GM12878 (cell line): Measurements from ENCODE around the gene CETP.

Experiments used
- ATF2 ChIP-seq: IDR thresholded peaks from 2 replicates; pipeline ENCODE4 v1.6.1; 2012; ENCODE audit warnings: low read length, inconsistent platforms
- CEBPB ChIP-seq, 2 experiments: fragments of 150-350 bp in 1 of 2; IDR thresholded peaks; 2 replicates each; pipeline ENCODE4 v1.6.1; 2012 to 2014; ENCODE audit warnings: low read depth in 2 of 2, low read length in 2 of 2, borderline replicate concordance in 1 of 2, inconsistent platforms in 1 of 2
- CTCF ChIP-seq, 3 experiments: IDR thresholded peaks in 2 of 3; conservative IDR thresholded peaks in 1 of 3; 2 replicates each; pipeline ENCODE4 v1.5.1; 2011; ENCODE audit warnings: low read depth in 3 of 3, low read length in 3 of 3, mild to moderate bottlenecking in 3 of 3, control low read depth in 2 of 3, moderate library complexity in 2 of 3, inconsistent platforms in 1 of 3, mixed read lengths in 1 of 3; ENCODE audit not compliant: control insufficient read depth in 2 of 3, insufficient read depth in 1 of 3; ENCODE audit errors: extremely low read depth in 1 of 3
- IRF3 ChIP-seq: fragments of 450-650 bp; IDR thresholded peaks from 2 replicates; pipeline ENCODE4 v1.6.1; 2014; ENCODE audit warnings: mild to moderate bottlenecking
- MAX ChIP-seq: IDR thresholded peaks from 2 replicates; pipeline ENCODE4 v1.6.1; 2012; ENCODE audit warnings: low read depth, low read length, improper control_type of control experiment
- RAD21 ChIP-seq: IDR thresholded peaks from 2 replicates; pipeline ENCODE4 v1.6.1; 2011; ENCODE audit warnings: mild to moderate bottlenecking, low read depth, low read length, moderate library complexity; ENCODE audit not compliant: insufficient read depth
- ZNF592 ChIP-seq: fragments of 450-650 bp; IDR thresholded peaks from 2 replicates; pipeline ENCODE4 v1.6.1; 2017; ENCODE audit warnings: mild to moderate bottlenecking, moderate library complexity
- ZSCAN29 ChIP-seq: fragments of 450-650 bp; IDR thresholded peaks from 2 replicates; pipeline ENCODE4 v1.6.1; 2017; ENCODE audit warnings: mild to moderate bottlenecking, moderate library complexity

GRCh38 chr16:57032346-57032745, 70.6 kb downstream of the CETP start:
- TF ChIP-seq ATF2 (no peak), CTCF (IDR thresholded peaks at IDR 0.05 in 2 of 3, conservative IDR thresholded peaks at IDR 0.05 in 1 of 3; ENCODE audit: control insufficient read depth in 2 of 3, extremely low read depth in 1 of 3, insufficient read depth in 1 of 3, low read depth in 3 of 3, low read length in 3 of 3) (no peak), ZSCAN29 (no peak), IRF3 (no peak), RAD21 (no peak), ZNF592 (no peak), CEBPB (IDR thresholded peaks at IDR 0.05; ENCODE audit: borderline replicate concordance in 1 of 2, low read depth in 2 of 2, low read length in 2 of 2) (no peak), MAX (no peak)
